ENCODE data around the gene CCL24. TPM values are rescaled to one million over a fixed set of nuclear protein-coding genes. Genes with fewer than 3 reads are reported as not detected.

CCL24 gene
- total RNA-seq, 1 donor from 2014 or later = not detected

DNA sequence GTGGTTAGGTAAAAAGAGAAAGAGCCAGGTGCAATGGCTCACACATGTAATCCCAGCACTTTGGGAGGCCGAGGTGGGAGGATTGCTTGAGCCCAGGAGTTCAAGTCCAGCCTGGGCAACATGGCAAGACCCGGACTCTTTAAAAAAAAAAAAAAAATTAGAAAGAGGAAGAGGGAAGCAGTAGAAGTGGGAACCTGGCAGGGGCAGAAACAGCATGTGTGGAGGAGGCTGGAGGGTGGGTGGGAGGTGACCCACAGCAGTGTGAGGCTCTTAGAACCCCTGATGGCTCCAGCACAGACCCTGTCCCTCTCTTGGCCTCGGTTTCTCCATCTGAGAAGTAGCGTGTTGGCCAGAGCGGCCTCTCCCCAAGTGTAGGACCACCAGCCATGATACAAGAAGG, 4.9 kb upstream of the CCL24 start:
- H3K4me3 ChIP-seq (ENCODE audit: low read depth, low read length) = no peak overlapping the region
- no peak for DNase-seq (ENCODE audit: low read depth)
- TF ChIP-seq, protein P1, sequence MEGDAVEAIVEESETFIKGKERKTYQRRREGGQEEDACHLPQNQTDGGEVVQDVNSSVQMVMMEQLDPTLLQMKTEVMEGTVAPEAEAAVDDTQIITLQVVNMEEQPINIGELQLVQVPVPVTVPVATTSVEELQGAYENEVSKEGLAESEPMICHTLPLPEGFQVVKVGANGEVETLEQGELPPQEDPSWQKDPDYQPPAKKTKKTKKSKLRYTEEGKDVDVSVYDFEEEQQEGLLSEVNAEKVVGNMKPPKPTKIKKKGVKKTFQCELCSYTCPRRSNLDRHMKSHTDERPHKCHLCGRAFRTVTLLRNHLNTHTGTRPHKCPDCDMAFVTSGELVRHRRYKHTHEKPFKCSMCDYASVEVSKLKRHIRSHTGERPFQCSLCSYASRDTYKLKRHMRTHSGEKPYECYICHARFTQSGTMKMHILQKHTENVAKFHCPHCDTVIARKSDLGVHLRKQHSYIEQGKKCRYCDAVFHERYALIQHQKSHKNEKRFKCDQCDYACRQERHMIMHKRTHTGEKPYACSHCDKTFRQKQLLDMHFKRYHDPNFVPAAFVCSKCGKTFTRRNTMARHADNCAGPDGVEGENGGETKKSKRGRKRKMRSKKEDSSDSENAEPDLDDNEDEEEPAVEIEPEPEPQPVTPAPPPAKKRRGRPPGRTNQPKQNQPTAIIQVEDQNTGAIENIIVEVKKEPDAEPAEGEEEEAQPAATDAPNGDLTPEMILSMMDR (conservative IDR thresholded peaks at IDR 0.05; ENCODE audit: low read depth, low read length) = no peak

DNA sequence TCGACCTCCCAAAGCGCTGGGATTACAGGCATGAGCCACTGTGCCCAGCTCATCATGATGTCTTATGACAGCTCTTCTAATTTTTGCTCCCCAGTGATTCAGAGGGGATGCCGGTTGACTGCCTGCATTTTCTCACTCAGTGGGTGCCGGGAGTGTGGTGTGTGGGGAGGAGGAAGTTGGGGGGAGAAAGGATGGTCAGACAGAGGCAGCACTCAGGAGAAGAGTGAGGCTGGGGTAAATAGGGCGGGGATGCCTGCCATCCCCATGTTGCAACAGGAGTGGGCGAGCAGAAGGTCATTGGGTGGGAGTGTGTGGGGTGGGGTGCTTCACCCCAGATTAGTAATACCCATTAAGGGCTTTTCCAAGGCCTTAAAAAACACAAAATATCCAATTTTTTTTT, 3.5 kb upstream of the CCL24 start:
- no peak overlapping the region for H3K4me3 ChIP-seq (ENCODE audit: low read depth, low read length)
- TF ChIP-seq, protein P1 (conservative IDR thresholded peaks at IDR 0.05; ENCODE audit: low read depth, low read length) = no peak

DNA sequence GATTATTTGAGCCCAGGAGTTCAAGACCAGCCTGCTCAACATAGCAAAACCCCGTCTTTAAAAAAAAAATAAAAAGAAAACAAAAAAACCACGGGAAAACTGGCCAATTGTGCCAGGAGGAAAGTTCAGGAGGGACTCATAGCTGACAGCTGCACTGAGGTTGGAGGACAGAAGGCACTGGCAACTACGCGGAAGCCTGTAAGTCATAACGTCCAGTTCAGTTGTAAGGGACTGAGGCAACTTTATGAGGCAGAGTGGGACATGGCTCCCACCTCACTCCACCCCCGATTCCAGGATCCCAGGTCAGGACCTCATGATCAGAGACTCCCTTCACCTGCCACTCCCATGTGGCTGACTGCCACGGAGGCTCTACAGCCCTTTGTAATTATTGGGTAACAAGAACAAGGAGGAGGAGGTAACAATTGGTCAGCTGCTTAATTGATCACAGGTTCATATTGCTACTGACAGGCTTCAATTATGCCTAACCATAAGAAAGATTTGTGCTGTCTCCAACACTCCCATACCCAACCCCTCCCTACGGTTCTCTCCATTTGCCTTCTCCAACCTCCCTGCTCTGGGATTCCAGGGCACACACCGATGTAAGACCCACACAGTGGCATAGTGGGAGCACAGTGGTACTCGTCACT, 1.9 kb upstream of the CCL24 start:
- no peak overlapping the region for H3K4me3 ChIP-seq (ENCODE audit: low read depth, low read length)
- TF ChIP-seq, protein P1 (conservative IDR thresholded peaks at IDR 0.05; ENCODE audit: low read depth, low read length) = no peak
- no peak for DNase-seq (ENCODE audit: low read depth)

More for the DNA sequence above, 3.5 kb upstream of the CCL24 start:
- no peak for DNase-seq (ENCODE audit: low read depth)

DNA sequence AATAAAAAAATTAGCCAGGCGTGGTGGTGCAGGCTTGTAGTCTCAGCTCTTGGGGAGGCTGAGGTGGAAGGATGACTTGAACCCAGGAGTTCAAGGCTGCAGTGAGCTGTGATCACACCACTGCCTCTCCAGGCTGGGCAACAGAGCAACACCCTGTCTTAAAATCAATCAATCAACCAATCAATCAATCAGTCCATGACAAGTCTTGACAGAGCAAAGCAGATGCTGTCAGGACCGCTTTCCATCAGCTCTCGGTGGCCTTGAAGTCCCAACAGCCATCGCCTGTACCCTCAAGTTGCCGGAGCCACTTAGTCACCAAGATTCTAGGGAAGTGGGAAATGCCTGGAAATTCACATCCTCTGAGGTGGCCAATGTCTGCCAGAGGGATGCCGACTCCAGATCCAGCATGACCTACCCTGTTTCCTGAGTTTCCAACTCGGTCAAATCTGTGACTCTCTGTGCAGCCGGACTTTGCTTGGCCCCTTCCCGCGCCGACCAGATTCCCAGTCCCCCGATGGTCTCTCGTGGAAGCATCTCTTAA, 871 bp upstream of the CCL24 start:
- no peak for DNase-seq (ENCODE audit: low read depth)
- H3K4me3 ChIP-seq (ENCODE audit: low read depth, low read length) = no peak overlapping the region
- TF ChIP-seq, protein P1 (conservative IDR thresholded peaks at IDR 0.05; ENCODE audit: low read depth, low read length) = no peak

DNA sequence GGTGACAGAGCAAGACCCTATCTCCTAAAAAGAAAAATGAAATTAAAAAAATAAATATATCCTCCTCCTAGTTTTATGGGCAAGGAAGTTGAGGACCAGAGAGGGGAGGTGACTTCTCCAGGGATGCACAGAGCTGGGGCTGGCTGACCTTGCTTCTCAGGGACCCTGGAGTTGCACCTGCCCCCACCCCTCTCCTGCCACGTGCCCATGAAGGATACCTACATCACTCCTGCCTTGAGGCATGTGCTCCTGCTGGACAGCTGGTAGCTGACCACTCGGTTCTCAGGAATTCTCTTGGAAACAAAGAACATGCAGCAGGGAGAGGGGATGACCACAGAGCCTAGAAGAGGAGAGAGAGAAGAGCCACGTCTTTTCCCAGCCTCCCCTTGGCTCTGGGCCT, 522 bp downstream of the CCL24 start:
- TF ChIP-seq, protein P1 (conservative IDR thresholded peaks at IDR 0.05; ENCODE audit: low read depth, low read length) = no peak
- DNase-seq (ENCODE audit: low read depth) = no peak

DNA sequence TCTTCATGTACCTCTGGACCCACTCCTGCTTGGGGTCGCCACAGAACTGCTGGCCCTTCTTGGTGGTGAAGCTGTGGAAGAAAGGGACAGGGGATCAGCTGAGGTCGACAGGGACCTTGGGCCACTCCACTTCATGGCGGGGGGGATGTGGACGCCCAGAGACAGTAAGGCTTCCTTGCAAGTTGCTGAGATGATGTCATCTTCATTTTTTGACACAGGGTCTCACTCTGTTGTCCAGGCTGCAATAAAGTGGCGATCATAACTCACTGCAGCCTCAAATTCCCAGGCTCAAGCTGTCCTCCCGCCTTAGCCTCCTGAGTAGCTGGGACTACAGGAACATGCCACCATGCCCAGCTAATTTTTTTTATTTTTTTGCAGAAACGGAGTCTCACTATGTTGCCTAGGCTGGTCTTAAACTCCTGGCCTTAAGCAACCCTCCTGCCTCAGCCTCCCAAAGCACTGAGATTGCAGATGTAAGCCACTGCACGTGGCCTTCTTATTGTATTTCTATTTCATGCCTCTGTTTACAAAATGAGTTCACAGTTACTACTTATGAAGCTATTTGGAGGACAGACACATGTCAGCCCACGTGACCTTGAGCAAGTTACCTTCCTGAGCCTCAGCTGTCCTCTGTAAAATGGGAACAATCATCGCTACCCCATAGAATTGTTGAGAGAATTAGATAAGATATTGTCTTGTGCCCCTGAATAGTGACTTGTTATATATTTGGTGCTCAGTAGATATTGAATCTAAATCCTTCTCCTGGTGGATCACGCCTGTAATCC, 1.5 kb downstream of the CCL24 start:
- H3K4me3 ChIP-seq (ENCODE audit: low read depth, low read length) = no peak overlapping the region
- TF ChIP-seq, protein P1 (conservative IDR thresholded peaks at IDR 0.05; ENCODE audit: low read depth, low read length) = no peak
- no peak for DNase-seq (ENCODE audit: low read depth)

More for the DNA sequence above, 522 bp downstream of the CCL24 start:
- no peak overlapping the region for H3K4me3 ChIP-seq (ENCODE audit: low read depth, low read length)

All from epithelial cell of proximal tubule (primary cell).